Kasumi-1 (cell line): ENCODE results near the gene NT5C3B.

Experiments
- DNase-seq, 2 experiments: peaks; one replicate each; lab custom pipeline; 2025; lab: John Stamatoyannopoulos, UW

NT5C3B gene

GRCh38 chr17:41810659-41811548 lies 25.1 kb downstream of the NT5C3B start:
- no peak for DNase-seq

GRCh38 chr17:41806685-41807445 lies 29.2 kb downstream of the NT5C3B start:
- DNase-seq: no peak

GRCh38 chr17:41803049-41804020 lies 32.7 kb downstream of the NT5C3B start:
- DNase-seq: peak; percentile 57 to 80

GRCh38 chr17:41801374-41802271 lies 34.4 kb downstream of the NT5C3B start:
- peak; percentile 68 to 75 for DNase-seq

- no peak for DNase-seq
Observed at GRCh38 chr17:41800601-41801373, 35.2 kb downstream of the NT5C3B start.

GRCh38 chr17:41799366-41799765 lies 36.7 kb downstream of the NT5C3B start:
- no peak for DNase-seq

GRCh38 chr17:41797377-41797776 lies 38.7 kb downstream of the NT5C3B start:
- DNase-seq: no peak

GRCh38 chr17:41796121-41796895 lies 39.7 kb downstream of the NT5C3B start:
- no peak for DNase-seq

- no peak for DNase-seq
Observed at GRCh38 chr17:41794540-41794975, 41.5 kb downstream of the NT5C3B start.

GRCh38 chr17:41793784-41794539 lies 42.1 kb downstream of the NT5C3B start:
- DNase-seq: no peak

GRCh38 chr17:41792845-41793783 lies 42.9 kb downstream of the NT5C3B start:
- DNase-seq: peak in 1 of 2 experiments; percentile 13

GRCh38 chr17:41787021-41787418 lies 49.0 kb downstream of the NT5C3B start:
- DNase-seq: no peak

GRCh38 chr17:41786227-41787020 lies 49.6 kb downstream of the NT5C3B start, which contains the start of gene JUP:
Gene JUP (minus strand): TSS chr17:41786711. CDS start chr17:41771854, 14,857 bp downstream.
- peak; percentile 99 for DNase-seq

- peak; percentile 63 to 72 for DNase-seq
Observed at GRCh38 chr17:41785859-41786226, 50.2 kb downstream of the NT5C3B start.

GRCh38 chr17:41785091-41785858 lies 50.8 kb downstream of the NT5C3B start:
- DNase-seq: peak; percentile 91 to 94
